Caco-2 (cell line): ENCODE data around the gene CLIC5. TPM values are rescaled to one million over a fixed set of nuclear protein-coding genes. Genes with fewer than 3 reads are reported as not detected.

Experiments used
- BruUV-seq: library from RNA; stranded (reverse); fragments of 400-500 nt; replicated peaks from 2 replicates; lab custom pipeline; 2021; lab: Mats Ljungman, UMichigan
- CTCF ChIA-PET: fragments of 300-600 bp; sonication (Branson Sonifier 250); formaldehyde crosslinking; loops from one replicate; lab custom pipeline; 2022; ENCODE audit warnings: antibody characterized with exemption; lab: Charles Lee
- POLR2A ChIA-PET: fragments of 300-600 bp; sonication (Branson Sonifier 250); formaldehyde crosslinking; loops from one replicate; lab custom pipeline; 2022; ENCODE audit warnings: antibody characterized with exemption; lab: Charles Lee
- DNase-seq, 2 experiments: peaks; one replicate each; pipeline versions ENCODE4 v3.0.0 to v3.0.0-alpha.2; 2020 to 2022
- H3K27me3 ChIP-seq: replicated peaks from 2 replicates; pipeline ENCODE4 v1.6.0; 2011; ENCODE audit warnings: low read length; ENCODE audit not compliant: control insufficient read depth, insufficient read depth
- H3K36me3 ChIP-seq: 2 replicates; pipeline ENCODE4 v1.5.1; 2011; ENCODE audit warnings: low read length; ENCODE audit not compliant: control insufficient read depth, insufficient read depth
- H3K4me1 ChIP-seq: fragments of 250-450 bp; sonication (Bioruptor Pico); 2 replicates; pipeline ENCODE4 v1.5.1; 2020; ENCODE audit warnings: mild to moderate bottlenecking
- H3K4me3 ChIP-seq: 2 replicates; pipeline ENCODE4 v1.5.1; 2011; ENCODE audit warnings: low read depth, mild to moderate bottlenecking, control low read depth, low read length
- H3K9me3 ChIP-seq: fragments of 250-450 bp; sonication (Bioruptor Pico); 2 replicates; pipeline ENCODE4 v1.5.1; 2020; ENCODE audit warnings: mild to moderate bottlenecking, moderate library complexity
- H3K27ac Mint-ChIP-seq: one replicate; pipeline ENCODE4 v1.8.0; 2022; ENCODE audit warnings: mixed read lengths; ENCODE audit not compliant: unreplicated experiment
- H3K27me3 Mint-ChIP-seq: one replicate; pipeline ENCODE4 v1.8.0; 2022; ENCODE audit warnings: mixed read lengths; ENCODE audit not compliant: insufficient read depth, unreplicated experiment
- H3K36me3 Mint-ChIP-seq: one replicate; pipeline ENCODE4 v1.8.0; 2022; ENCODE audit warnings: mild to moderate bottlenecking, mixed read lengths; ENCODE audit not compliant: insufficient read depth, unreplicated experiment
- H3K4me1 Mint-ChIP-seq: one replicate; pipeline ENCODE4 v1.8.0; 2022; ENCODE audit warnings: low read depth, mixed read lengths; ENCODE audit not compliant: unreplicated experiment
- H3K4me3 Mint-ChIP-seq: one replicate; pipeline ENCODE4 v1.8.0; 2022; ENCODE audit warnings: mild to moderate bottlenecking, moderate library complexity, mixed read lengths; ENCODE audit not compliant: unreplicated experiment
- H3K9me3 Mint-ChIP-seq: one replicate; pipeline ENCODE4 v1.8.0; 2022; ENCODE audit warnings: mixed read lengths; ENCODE audit not compliant: unreplicated experiment
- CTCF ChIP-seq, 2 experiments: fragments of 200-600 bp in 1 of 2; IDR thresholded peaks; 1 replicate in 1 of 2; 2 replicates in 1 of 2; pipeline versions ENCODE4 v1.5.1 to v1.8.0; 2011 to 2022; ENCODE audit warnings: antibody characterized with exemption in 1 of 2, control low read depth in 1 of 2, inconsistent platforms in 1 of 2, low read depth in 1 of 2, low read length in 1 of 2, mild to moderate bottlenecking in 1 of 2, moderate library complexity in 1 of 2; ENCODE audit not compliant: insufficient read depth in 1 of 2, severe bottlenecking in 1 of 2, unreplicated experiment in 1 of 2
- intact Hi-C: fragments of 100-400 bp; cut with micrococcal nuclease; formaldehyde crosslinking; loops from one replicate; pipeline ENCODE4 v1.10.0; 2022; ENCODE audit not compliant: unreplicated experiment
- total RNA-seq: library from RNA; stranded (reverse); gene quantifications from 2 replicates; pipeline ENCODE4 v1.2.3, GENCODE V29; 2022

CLIC5 gene
- total RNA-seq, 1 experiment from 2014 or later = 15.1 TPM

- ChIA-PET POLR2A (interaction anchor here (0.6 kb wide), 1 partner anchor 71 kb away, joined by 3 read pairs; no protein-coding TSS in a partner anchor), CTCF (no interaction called here)
- no peaks in the 10 kb centered on the region for H3K27me3 ChIP-seq
- H3K27me3 Mint-ChIP-seq = no peaks in the 10 kb centered on the region
- peaks cover 5% of the 10 kb centered on the region for H3K36me3 Mint-ChIP-seq
- intact Hi-C loops = no loop called here
- no peak overlapping the region for H3K27ac Mint-ChIP-seq
- peaks cover 22% of the 10 kb centered on the region for H3K4me1 Mint-ChIP-seq
- H3K9me3 Mint-ChIP-seq = peaks cover 10% of the 10 kb centered on the region
- no peaks in the 10 kb centered on the region for H3K36me3 ChIP-seq
- DNase-seq = no peak
- H3K4me3 Mint-ChIP-seq = no peak overlapping the region
- no peak overlapping the region for H3K4me3 ChIP-seq
- no TSS peak for BruUV-seq
- H3K4me1 ChIP-seq = peaks cover 39% of the 10 kb centered on the region
- H3K9me3 ChIP-seq = peaks cover 9% of the 10 kb centered on the region
- TF ChIP-seq CTCF (IDR thresholded peaks at IDR 0.05; ENCODE audit: insufficient read depth in 1 of 2, low read depth in 1 of 2, low read length in 1 of 2, severe bottlenecking in 1 of 2, unreplicated experiment in 1 of 2) = no peak
These were observed 51.4 kb downstream of the CLIC5 start for GRCh38 chr6:45964300-45964699.

DNA sequence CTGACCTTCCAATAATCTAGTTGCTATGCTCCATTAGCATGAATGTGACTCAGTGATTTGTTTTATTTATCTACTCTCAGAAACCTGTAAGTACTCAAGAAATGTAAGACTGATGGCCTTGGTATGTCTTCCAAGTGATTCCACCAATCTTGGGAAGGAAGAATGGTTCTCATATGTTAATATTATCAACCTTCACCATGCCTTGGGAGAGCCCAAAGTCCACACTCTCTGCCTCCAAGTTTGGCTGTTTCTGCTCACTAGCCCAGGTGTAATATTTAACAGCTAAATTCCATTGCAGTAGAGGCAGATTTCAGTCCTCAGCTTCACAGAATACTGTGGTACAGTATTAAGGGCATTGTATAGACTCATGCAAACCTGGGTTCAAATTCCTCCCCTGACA, 51.8 kb downstream of the CLIC5 start:
- BruUV-seq = no TSS peak
- Mint-ChIP-seq H3K27ac (no peak overlapping the region), H3K27me3 (no peaks in the 10 kb centered on the region), H3K9me3 (peaks cover 10% of the 10 kb centered on the region), H3K4me3 (no peak overlapping the region), H3K36me3 (peaks cover 5% of the 10 kb centered on the region), H3K4me1 (peaks cover 22% of the 10 kb centered on the region)
- intact Hi-C loops = no loop called here
- no peaks in the 10 kb centered on the region for H3K36me3 ChIP-seq
- TF ChIP-seq CTCF (IDR thresholded peaks at IDR 0.05; ENCODE audit: insufficient read depth in 1 of 2, low read depth in 1 of 2, low read length in 1 of 2, severe bottlenecking in 1 of 2, unreplicated experiment in 1 of 2) = no peak
- no peak for DNase-seq
- peaks cover 39% of the 10 kb centered on the region for H3K4me1 ChIP-seq
- ChIA-PET CTCF (no interaction called here), POLR2A (interaction anchor here (0.6 kb wide), 1 partner anchor 71 kb away, joined by 3 read pairs; no protein-coding TSS in a partner anchor)
- no peaks in the 10 kb centered on the region for H3K27me3 ChIP-seq
- peaks cover 9% of the 10 kb centered on the region for H3K9me3 ChIP-seq
- H3K4me3 ChIP-seq = no peak overlapping the region

DNA sequence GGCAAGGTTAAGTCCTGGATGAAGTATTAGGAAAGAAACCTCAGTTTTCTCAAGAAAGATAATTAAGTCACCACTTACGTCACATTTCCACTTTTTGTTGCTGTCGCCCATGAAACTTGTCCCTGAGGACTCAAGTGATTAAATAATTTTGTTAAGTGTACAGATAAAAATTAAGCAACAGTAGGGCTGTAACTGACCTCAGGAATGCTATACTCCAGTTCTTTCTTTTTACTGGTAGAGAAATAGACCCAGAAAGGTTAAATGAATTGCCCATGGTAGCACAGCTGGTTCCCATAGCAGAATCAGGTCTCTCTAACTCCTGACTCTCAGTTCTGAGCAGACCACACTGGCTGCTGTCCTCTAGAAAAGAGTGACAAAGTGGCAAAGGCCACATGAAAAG, 54.5 kb downstream of the CLIC5 start:
- H3K4me1 Mint-ChIP-seq = peaks cover 11% of the 10 kb centered on the region
- DNase-seq = no peak
- H3K27ac Mint-ChIP-seq = no peak overlapping the region
- Histone ChIP-seq H3K27me3 (no peaks in the 10 kb centered on the region), H3K4me1 (peaks cover 29% of the 10 kb centered on the region), H3K36me3 (no peaks in the 10 kb centered on the region), H3K4me3 (no peak overlapping the region), H3K9me3 (peaks cover 9% of the 10 kb centered on the region)
- no peaks in the 10 kb centered on the region for H3K27me3 Mint-ChIP-seq
- H3K4me3 Mint-ChIP-seq = no peak overlapping the region
- CTCF ChIA-PET = no interaction called here
- TF ChIP-seq CTCF (IDR thresholded peaks at IDR 0.05; ENCODE audit: insufficient read depth in 1 of 2, low read depth in 1 of 2, low read length in 1 of 2, severe bottlenecking in 1 of 2, unreplicated experiment in 1 of 2) = no peak
- POLR2A ChIA-PET = no interaction called here
- peaks cover 5% of the 10 kb centered on the region for H3K36me3 Mint-ChIP-seq
- intact Hi-C loops = no loop called here
- BruUV-seq = no TSS peak
- peaks cover 10% of the 10 kb centered on the region for H3K9me3 Mint-ChIP-seq
